NCI-H2029 (cell line): Measurements from ENCODE around the gene SMYD3.
"Not testable (repeated sequence)": the region's sequence is repeated elsewhere in the genome, so short reads cannot be mapped to it uniquely, and the experiment has no call there.

Experiments
- DNase-seq: peaks from one replicate; lab custom pipeline; 2025; lab: John Stamatoyannopoulos, UW

Gene SMYD3

DNA sequence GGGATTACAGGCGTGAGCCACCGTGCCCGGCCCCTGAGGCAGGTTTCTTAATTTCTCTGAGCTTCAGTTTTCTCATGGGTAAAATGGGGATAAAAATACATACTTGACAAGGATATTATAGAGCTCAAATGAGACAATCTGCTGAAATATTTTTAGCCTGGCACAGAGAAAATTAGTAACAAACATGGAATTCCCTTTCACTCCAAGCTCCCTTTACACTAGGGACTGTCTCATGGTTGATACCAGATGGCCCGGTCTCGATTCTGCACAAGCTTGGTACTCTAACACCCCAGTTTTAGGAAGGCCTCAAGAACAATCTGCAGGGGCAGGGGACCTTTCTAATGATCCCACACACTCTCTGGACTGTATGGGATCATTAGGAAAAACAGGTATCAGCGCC is 671.7 kb downstream of the SMYD3 start:
- no peak for DNase-seq

DNA sequence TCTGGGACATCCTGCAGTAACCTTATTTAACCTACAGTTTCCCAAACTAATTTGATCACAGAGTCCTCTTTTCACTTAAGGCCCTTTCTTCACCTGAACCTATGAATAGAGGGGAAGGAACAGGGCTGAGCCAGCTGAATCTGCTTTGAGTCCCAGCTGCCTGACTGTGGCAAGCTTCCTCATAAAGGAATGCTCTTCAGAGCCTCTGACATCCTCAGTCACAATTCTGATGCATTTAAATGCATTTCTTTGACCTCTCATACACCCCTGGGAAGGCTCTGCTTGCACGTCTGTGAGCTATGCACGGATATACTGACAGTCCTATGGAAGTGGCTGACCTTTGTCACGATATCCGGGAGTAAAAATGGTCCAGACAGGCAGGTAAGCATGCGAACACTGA is 673.1 kb downstream of the SMYD3 start:
- no peak for DNase-seq

DNA sequence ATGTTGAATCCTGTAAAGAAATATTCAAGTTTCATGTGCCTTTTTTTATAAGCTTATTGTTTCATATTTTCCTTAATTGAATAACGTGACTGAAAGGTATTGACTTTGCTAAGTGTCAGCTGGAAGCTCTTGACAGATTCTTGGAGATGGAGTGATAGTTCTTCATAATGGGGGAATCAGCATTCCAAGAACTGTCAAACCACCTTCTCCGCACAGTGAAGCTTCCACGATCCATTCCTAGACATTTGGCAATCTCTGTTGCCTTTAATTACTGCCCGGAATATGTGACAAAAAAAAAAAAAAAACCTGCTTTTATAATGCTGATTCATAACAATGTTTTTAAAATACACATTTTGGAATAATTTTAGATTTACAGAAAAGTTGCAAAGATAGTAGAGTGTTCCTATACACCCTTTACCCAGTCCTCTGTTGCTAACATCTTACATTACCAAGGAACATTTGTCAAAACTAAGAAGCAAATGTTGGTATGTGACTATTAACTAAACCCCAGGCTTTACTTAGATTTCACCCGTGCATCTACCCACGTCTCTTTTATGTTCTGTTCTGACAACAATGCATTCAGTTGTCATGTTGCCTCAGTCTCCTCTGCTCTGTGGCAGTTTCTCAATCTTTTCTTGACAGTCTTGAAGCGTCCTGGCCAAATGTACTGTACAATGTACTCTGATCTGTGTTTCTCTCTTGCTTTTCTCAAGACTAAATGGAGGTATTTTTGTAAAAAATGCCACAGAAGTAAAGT is 674.1 kb downstream of the SMYD3 start:
- DNase-seq, result no peak

DNA sequence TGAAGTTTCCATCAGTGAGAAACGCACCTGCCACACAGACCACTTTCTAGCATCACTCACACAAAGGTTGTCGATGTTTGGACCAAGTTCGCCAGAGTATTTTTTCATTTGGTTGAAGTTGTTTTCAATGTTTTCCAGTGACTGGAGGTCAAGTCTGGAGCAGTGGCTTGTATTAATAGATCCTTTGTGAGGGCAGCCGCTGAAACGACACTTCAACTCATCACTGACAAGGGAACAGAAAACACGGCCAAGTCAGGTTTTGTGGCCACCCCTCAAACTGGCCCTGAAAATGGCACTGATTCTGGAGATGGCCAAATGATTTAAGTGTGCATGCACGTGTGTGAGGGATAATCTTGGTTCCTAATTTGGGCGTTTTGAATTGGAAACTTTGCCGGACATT is 675.6 kb downstream of the SMYD3 start:
- no peak for DNase-seq

DNA sequence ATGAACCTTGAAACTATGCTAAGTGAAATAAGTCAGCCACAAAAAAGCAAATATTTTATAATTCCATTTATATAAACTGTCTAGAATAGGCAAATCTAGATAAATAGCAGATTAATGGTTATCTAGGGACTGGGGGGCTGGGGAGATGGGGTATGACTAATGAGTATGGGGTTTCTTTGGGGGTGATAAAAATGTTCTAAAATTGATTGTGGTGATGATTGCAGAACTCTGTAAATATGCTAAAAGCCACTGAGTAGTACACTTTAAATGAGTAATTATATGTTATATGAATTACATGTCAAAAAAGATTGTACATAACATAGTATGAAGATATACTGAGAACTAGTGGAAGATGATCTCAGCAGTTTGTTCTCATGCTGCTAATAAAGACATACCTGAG is 677.3 kb downstream of the SMYD3 start:
- no peak for DNase-seq

DNA sequence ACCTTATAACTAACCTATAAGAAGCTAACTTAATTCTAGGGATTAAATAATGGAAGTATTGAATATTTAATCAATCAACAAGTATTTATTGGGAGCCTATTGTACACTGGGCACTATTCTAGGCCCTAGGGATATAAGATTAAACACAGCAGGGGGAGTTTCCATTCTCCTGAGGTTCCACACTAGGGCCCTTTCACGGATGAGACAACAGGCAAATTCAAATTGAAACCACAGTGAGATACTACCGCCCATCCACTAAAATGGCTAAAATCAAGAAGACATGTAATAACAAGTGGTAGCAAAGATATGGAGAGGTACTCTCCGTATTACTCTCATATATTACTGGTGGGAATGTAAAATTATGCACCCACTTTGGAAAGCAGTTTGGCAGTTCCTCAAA is 677.9 kb downstream of the SMYD3 start:
- DNase-seq, result no peak

DNA sequence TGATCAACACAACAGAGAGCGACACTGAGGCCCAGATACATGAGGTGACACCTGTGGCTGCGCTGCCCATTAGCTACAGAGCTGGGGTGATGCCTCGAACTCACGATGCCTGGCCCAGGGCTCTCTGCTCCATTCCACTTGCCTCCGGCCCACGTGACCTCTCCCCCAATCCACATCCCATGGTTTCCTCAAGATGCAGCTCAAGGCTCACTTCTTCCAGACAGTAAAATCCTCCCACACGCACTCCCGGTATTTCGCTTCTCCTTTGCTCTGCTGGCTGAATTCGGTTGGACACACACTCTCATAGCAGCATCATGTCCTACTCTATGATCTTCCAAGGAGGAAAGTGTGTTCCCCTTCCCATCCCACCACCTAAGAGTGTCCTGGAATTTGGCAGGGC is 679.8 kb downstream of the SMYD3 start:
- DNase-seq, result no peak

DNA sequence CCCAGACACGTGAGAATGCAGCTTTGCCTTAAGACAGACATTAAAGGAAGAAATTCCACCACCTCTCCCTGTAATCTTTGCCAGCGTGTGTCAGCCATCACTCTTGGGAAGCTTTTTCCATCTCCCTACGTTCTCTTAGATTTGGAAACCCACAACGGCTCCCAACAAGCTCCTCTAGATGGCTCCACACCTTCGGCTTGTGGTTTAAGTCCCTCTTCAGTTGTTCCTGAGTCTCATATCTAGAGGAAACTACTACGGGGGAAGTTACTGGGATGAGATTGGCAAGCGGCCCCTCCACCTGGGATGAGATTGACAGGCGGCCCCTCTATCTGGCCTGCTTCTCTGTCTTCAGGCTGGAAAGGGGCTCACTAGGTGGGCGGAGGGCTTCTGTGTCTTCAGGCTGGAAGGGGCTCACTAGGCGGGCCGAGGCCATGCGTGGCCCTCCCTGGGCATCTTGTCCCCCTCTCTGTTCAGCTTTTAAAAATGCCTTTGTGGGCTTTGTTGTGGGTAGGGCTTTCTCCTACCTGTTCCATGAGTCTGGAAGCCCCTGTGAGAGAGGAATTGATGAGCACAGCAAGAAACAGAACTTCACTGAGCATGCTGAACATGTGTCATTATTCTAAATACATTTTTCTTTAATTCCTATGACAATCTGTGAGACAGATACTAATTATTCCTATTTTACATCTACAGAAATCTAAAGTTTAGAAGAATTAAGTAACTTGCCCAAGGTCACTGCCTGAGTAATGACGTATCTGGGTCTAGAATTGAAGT is 681.8 kb downstream of the SMYD3 start:
- DNase-seq, result no peak

DNA sequence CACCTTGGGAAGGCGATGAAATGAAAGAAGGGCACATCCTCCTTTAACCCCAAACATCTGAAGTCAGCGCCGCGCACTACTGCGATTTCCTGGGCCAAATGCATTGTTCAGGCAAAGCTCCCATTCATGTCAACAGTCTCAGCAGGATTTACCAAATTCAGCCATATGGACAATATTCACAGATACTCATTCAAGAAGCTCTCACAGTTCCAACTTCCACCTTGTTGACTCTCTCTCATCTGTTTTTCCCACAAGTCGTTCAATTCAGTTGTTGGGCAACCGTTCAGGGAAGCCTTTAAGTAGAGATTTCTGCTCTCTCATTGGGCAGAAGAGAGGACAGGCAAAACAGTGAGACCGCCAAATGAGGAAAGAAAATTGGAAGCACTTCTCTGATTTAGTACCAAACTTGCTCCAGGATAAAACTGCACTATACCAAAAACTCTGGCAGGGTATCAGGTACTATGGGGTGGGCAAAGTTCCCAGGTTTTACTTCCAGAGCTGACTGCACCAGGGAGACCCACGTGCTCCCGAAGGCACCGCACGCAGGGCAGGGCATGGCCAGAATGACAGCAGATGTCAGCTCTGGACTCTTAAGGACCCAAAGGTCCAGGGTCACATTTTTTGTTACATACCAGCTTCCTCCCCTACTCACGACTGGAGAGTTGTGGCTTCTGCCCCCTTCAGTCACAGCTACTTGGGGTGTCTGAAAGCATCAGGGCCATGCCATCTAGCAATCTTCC is 683.5 kb downstream of the SMYD3 start:
- no peak for DNase-seq

DNA sequence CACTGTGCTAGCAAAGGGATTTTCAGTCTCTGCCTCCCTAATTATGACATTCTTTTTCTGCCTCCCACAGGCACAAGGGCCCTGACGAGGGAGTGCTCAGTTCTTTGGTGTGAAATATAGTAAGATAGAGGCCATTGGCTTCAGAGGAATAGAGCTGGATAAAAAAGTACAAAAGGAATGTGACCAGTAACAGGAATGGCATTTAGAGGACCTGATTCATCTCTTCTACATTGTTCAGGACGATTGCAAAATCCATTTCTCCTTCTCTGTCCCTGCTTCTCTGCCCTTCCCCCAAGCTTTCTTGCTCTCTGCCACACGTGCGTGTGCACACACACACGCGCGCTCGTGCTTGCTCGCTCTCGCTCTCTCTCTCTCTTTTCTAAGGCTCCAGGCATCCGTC is 684.1 kb downstream of the SMYD3 start:
- DNase-seq, result no peak

DNA sequence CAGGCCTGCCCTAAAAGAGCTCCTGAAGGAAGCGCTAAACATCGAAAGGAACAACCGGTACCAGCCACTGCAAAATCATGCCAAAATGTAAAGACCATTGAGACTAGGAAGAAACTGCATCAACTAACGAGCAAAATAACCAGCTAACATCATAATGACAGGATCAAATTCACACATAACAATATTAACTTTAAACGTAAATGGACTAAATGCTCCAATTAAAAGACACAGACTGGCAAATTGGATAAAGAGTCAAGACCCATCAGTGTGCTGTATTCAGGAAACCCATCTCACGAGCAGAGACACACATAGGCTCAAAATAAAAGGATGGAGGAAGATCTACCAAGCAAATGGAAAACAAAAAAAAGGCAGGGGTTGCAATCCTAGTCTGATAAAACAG is 688.7 kb downstream of the SMYD3 start:
- DNase-seq, result not testable (repeated sequence)

DNA sequence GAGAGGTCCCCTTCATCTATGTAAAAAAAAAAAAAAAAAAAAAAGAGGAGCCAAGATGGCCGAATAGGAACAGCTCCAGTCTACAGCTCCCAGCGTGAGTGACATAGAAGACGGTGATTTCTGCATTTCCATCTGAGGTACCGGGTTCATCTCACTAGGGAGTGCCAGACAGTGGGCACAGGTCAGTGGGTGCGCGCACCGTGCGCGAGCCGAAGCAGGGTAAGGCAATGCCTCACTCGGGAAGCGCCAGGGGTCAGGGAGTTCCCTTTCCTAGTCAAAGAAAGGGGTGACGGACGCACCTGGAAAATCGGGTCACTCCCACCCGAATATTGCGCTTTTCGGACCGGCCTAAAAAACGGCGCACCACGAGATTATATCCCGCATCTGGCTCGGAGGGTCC is 690.6 kb downstream of the SMYD3 start:
- DNase-seq, result not testable (repeated sequence)

DNA sequence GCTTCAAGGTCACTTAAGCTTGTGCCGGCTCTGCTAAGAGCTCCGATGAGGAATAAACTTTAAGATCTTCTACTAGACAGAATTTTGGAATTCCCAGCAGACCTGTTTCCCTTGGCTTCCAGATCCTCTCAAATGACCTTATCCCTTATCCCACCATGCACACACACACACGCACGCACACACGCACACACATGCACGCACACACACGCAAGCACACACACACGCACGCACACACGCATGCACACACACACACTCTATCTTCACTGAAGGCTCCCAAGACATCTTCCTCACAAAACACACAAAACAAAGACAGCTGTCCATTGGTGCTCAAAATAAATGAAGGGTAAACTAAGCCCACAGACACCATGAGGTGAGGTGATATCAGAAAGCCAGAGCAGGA is 692.4 kb downstream of the SMYD3 start:
- DNase-seq, result no peak

DNA sequence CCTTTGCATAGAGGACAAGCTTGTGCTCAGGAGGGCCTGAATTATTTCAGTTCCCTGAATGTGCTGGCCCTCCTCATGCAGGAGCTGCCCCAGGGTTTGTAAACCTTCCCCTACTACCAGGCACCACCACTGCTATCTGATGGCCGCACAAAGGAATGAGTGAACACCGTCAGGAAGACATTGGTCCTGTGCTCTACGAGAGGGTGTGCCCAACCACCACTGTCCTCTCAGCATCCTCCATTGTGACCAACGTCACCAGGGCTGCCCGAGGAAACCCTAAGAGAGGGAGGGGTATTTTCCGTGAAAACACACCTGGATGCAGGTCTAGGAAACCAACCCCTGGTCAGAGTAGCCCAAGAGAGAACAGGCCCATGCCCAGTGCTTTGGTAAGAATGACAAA is 694.8 kb downstream of the SMYD3 start:
- DNase-seq, result no peak

DNA sequence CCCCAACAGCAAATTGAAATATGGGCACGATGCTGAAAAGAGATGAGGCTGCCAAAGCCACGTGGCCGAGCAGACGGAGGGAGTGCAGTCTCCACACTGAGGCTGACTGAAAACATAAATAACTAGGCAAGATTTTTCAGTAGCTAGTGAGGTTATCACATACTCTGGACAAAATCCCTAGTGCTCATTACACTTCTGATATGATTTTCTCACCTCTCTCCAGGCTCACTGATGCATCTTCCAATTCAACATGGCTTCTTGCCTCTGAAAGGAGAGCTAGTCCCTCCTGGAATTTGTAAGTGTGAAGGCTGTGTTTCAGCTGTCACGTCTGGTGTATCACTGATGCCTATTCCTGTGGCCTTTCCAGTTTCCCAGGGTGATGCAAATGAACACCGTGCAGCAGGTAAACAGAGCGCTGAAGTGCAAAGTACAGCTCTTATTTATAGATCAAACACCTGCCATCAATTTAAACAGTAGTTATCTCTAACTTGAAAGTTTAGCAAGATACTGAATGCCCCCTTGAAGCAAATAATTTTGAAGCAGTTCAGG is 696.2 kb downstream of the SMYD3 start:
- no peak for DNase-seq

DNA sequence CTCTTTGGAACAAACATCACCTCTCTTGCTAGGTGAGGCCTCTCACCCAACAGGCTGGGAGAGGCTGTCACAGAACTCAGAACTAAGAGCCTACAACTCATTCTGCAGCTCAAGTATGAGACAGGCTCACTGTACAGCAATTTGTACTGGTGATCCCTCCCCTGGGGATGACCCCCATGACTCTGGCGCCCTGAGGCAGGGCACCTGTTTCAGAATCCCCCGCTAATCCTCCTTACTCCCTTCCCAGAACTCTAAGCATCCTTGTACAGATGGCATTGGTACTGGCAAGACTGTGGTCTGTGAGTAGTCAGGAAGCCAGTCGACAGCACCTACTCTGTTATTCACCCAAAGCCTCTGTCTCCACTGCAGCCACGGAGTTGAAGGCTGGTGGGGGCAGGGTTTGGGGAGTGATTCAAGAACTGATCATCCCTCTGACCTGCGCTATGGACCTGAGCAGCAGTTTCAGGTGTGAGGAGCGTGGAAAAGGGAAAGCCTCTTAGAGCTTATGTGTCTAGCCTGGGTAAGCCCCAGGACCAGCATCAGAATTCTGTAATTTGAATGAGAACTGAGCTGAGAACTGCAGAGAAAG is 696.8 kb downstream of the SMYD3 start:
- DNase-seq, result no peak

DNA sequence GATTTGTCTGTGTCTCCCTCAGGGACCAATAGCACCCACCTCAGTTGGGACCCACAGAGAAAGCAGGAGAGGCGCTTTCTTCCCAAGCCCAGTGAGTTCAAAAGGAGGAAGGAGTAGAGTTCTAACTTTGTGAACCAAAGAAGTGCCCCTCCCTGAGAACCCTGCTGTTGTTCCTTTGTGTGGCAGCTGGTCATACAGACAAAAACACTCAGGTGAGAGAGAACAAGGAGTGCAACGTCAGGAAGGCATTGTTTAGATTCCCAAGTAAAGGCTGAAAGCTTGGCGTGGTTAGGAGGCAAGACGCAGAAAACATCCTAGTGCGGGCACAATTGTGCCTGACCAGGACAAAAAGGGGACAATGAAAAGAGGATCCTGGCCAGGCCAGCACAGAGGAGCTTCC is 697.7 kb downstream of the SMYD3 start:
- no peak for DNase-seq

DNA sequence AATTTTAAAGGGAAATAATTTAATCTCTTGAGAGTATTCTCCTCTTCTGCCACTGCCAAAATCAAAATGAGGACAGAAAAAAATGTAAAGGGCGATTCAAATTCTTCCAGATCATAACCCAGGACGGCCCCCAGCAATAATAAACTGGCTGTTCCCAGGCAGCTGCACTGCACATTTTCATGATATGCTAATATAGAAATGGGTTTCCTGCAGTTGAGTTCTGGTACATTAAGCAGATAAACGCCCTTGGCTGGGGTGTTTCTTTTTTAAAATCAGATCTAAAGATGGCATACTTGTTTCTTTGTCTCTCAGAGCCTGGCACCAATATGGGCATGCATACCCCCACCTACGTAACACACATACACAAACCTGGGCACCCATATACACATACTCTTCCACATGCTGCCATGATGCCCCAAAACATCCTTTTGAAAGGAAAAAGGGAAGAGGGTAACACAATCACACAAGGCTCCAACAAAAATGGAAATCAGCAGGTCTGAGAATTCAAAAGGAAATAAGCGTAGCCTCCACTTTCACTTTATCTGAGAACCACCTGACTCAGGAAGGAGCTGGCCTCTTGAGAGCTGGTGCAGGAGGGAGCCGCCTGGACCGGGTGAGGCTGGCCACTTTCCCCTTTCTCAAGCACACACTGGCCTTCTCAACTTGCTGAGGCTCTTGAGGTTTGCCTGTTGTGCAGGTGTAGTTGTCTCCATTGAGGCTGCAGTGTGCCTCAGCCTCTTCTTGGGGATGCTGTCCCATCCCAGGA is 698.9 kb downstream of the SMYD3 start:
- peak; percentile 74 for DNase-seq

DNA sequence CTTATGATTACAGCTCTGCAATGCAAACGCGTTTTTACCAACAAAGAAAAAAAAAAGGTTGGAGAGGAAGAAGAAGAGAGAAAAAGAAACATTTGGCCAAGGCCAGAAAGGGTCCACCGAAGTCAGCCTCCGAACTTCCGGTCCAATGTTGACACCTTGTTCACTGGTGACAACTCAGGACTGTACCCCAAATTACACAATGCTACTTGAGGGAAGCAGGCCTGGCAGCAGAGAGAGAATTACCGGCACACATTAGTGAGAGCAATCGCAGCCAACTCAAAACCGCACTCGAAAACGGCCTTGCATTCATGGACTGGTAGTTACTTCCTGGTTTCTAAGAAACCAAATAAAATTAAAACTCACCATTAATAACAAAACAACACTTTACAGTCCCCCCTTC is 699.8 kb downstream of the SMYD3 start:
- peak; percentile 59 for DNase-seq

DNA sequence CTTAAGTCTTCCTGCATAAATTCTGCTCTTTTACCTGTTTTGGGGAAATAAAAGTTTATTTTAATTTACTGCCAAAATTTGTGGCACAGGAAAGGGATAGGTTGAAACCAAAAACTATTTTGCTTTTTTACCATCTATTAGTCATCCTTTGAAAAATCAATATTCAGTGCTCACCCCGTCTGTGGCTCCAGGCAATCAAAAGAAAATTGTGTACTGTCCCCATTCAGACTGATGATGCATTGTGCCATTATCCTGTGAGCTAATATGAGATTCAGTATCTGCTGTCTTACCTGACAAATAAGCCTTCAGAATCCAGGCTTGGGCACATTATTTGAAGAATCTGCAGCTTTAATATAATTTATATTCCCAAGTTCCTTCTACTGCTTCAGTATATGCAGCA is 701.5 kb downstream of the SMYD3 start:
- DNase-seq, result no peak

DNA sequence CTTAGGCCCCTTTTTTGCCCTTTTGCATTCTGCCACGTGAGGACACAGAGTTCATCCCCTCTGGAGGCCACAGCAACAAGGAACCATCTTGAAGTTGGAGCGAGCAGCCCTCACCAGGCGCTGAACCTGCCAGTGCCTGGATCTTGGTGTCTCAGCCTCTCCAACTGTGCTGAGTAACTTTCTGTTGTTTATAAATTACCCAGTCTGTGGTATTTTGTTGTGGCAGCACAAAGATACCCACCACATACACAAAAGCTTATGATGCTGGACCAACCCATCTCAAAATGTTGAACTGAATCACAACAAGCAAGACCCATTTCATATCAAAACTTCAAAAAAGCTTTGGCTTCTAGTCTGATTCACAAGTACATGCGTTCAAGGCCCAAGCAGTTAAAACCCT is 702.4 kb downstream of the SMYD3 start:
- no peak for DNase-seq

DNA sequence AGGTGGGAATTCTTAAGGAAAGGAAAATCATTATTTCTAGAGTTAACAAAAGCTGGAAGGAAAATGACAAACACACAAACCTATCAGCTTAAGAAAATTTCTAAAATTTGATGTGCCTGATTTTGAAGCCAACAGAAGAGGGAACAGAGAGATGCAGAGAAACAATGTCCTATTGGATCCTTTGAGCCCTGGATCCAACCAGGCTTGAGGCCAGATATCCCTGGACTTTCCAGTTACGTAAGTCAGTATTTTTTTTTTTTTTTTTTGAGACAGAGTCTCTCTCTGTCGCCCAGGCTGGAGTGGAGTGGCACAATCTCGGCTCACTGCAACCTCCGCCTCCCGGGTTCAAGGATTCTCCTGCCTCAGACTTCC is 703.4 kb downstream of the SMYD3 start:
- no peak for DNase-seq
